Measurements from ENCODE around the gene SPACA6.

GRCh38 chr19:51710163-51710562, 17.0 kb downstream of the SPACA6 start:
- TF ChIP-seq CTCF (IDR thresholded peaks at IDR 0.05; ENCODE audit: insufficient read depth, low read depth, low read length) (no peak), EZH2 (IDR thresholded peaks at IDR 0.05; ENCODE audit: insufficient read depth, low read length) (no peak)

Measured in astrocyte (in vitro differentiated cells and primary cell).